Esophagus squamous epithelium (tissue), 4 donors: ENCODE results near the gene SMIM8.

Experiments
- POLR2A ChIP-seq, 4 donors: fragments of 450-650 bp; IDR thresholded peaks; one replicate each; pipeline ENCODE4 v1.6.1; 2017; ENCODE audit warnings: antibody characterized with exemption in 4 of 4, mild to moderate bottlenecking in 4 of 4, moderate library complexity in 3 of 4
- TF ChIP-seq, protein P1 (sequence below), 6 experiments: fragments of 450-650 bp in 4 of 6; fragments of 200-600 bp in 2 of 6; sonication (generic) in 2 of 6; IDR thresholded peaks; one replicate each; pipeline ENCODE4 v1.5.1; 2016 to 2019; ENCODE audit warnings: antibody characterized with exemption in 6 of 6, mild to moderate bottlenecking in 4 of 6, moderate library complexity in 4 of 6

DNA sequence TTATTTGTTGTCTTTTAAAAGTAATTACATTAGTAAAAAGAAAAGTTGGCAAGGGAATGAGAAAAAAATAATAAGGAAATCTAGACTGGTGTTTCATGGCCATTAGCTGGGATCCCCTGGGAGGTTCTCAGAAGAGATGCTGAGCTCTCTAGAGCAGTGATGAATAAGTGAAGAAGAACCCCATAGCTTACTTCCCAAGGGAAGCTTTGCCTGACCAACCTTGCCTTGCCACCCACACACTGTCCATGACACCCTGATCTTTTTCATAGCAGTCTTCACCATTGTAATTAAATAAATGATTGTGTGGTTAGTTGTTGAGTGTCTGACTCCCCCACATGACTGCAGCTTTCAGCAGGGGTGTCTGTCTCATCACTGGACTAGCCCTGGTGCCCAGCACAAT lies 28.1 kb downstream of the SMIM8 start:
- TF ChIP-seq POLR2A (IDR thresholded peaks at IDR 0.05) = no peak
- TF ChIP-seq, protein P1, sequence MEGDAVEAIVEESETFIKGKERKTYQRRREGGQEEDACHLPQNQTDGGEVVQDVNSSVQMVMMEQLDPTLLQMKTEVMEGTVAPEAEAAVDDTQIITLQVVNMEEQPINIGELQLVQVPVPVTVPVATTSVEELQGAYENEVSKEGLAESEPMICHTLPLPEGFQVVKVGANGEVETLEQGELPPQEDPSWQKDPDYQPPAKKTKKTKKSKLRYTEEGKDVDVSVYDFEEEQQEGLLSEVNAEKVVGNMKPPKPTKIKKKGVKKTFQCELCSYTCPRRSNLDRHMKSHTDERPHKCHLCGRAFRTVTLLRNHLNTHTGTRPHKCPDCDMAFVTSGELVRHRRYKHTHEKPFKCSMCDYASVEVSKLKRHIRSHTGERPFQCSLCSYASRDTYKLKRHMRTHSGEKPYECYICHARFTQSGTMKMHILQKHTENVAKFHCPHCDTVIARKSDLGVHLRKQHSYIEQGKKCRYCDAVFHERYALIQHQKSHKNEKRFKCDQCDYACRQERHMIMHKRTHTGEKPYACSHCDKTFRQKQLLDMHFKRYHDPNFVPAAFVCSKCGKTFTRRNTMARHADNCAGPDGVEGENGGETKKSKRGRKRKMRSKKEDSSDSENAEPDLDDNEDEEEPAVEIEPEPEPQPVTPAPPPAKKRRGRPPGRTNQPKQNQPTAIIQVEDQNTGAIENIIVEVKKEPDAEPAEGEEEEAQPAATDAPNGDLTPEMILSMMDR (IDR thresholded peaks at IDR 0.05) = no peak
